ENCODE results near the gene TOB2.

- TF ChIP-seq CTCF (IDR thresholded peaks at IDR 0.05) (no peak), POLR2A (IDR thresholded peaks at IDR 0.05) (no peak)
Measured at GRCh38 chr22:41447435-41448188, 1.0 kb upstream of the TOB2 start.
